OCI-LY7 (cell line): ENCODE data around the gene DENND4B. TPM values are rescaled to one million over a fixed set of nuclear protein-coding genes. Genes with fewer than 3 reads are reported as not detected.

Experiments used
- BruUV-seq: library from RNA; stranded (reverse); fragments of 400-500 nt; replicated peaks from 2 replicates; lab custom pipeline; 2021; lab: Mats Ljungman, UMichigan
- CTCF ChIA-PET: fragments of 300-600 bp; sonication (Branson Sonifier 250); formaldehyde crosslinking; loops from one replicate; lab custom pipeline; 2022; ENCODE audit warnings: antibody characterized with exemption; ENCODE audit not compliant: unreplicated experiment; lab: Charles Lee
- POLR2A ChIA-PET: fragments of 300-600 bp; sonication (Branson Sonifier 250); formaldehyde crosslinking; loops from one replicate; lab custom pipeline; 2022; ENCODE audit warnings: antibody characterized with exemption; lab: Charles Lee
- DNase-seq: peaks from one replicate; pipeline ENCODE4 v3.0.0-alpha.2; 2015; ENCODE audit warnings: low spot score
- H2AFZ ChIP-seq: fragments of 200-600 bp; sonication (generic), shearing (Covaris generic); 2 replicates; pipeline ENCODE4 v1.6.1; 2014; ENCODE audit warnings: mild to moderate bottlenecking, antibody characterized with exemption, low read length, moderate library complexity
- H3K27ac ChIP-seq: fragments of 200-600 bp; sonication (generic); 2 replicates; pipeline ENCODE4 v1.5.1; 2014; ENCODE audit warnings: mixed run types, low read depth, mild to moderate bottlenecking, moderate library complexity, low read length, inconsistent platforms; ENCODE audit not compliant: poor library complexity, severe bottlenecking
- H3K36me3 ChIP-seq: fragments of 200-600 bp; sonication (generic); 2 replicates; pipeline ENCODE4 v1.6.1; 2014; ENCODE audit warnings: mild to moderate bottlenecking, antibody characterized with exemption, low read length, moderate library complexity, mixed read lengths; ENCODE audit not compliant: insufficient read depth
- H3K4me1 ChIP-seq: fragments of 200-600 bp; sonication (generic); 2 replicates; pipeline ENCODE4 v1.5.1; 2014; ENCODE audit warnings: mild to moderate bottlenecking, low read length; ENCODE audit not compliant: insufficient read depth, poor library complexity, severe bottlenecking
- H3K4me2 ChIP-seq: fragments of 200-600 bp; sonication (generic); 2 replicates; pipeline ENCODE4 v1.6.1; 2014; ENCODE audit warnings: mild to moderate bottlenecking, low read length
- H3K4me3 ChIP-seq: fragments of 200-600 bp; sonication (generic); 2 replicates; pipeline ENCODE4 v1.5.1; 2014; ENCODE audit warnings: mild to moderate bottlenecking, low read depth, low read length; ENCODE audit not compliant: poor library complexity, severe bottlenecking
- H3K79me2 ChIP-seq: fragments of 200-600 bp; sonication (generic); 2 replicates; pipeline ENCODE4 v1.6.1; 2016; ENCODE audit warnings: low read depth, mild to moderate bottlenecking, low read length, moderate library complexity, mixed read lengths; ENCODE audit not compliant: insufficient read depth
- H3K9me2 ChIP-seq: fragments of 200-600 bp; sonication (generic); 2 replicates; pipeline ENCODE4 v1.6.1; 2016; ENCODE audit warnings: mild to moderate bottlenecking, low read length, mixed read lengths; ENCODE audit not compliant: insufficient read depth
- H3K9me3 ChIP-seq: fragments of 200-600 bp; sonication (generic); 2 replicates; pipeline ENCODE4 v1.6.1; 2014; ENCODE audit warnings: mild to moderate bottlenecking, mixed run types, low read length, mixed read lengths
- H4K20me1 ChIP-seq: fragments of 200-600 bp; sonication (generic); 2 replicates; pipeline ENCODE4 v1.6.1; 2014; ENCODE audit warnings: mild to moderate bottlenecking, antibody characterized with exemption, low read length, moderate library complexity, mixed read lengths; ENCODE audit not compliant: insufficient read depth
- EZH2phosphoT487 ChIP-seq: fragments of 200-600 bp; sonication (generic); IDR thresholded peaks from 2 replicates; pipeline ENCODE4 v1.6.1; 2018; ENCODE audit warnings: low read depth, borderline replicate concordance, mild to moderate bottlenecking, mixed run types, antibody characterized with exemption, low read length, moderate library complexity, mixed read lengths
- intact Hi-C: fragments of 100-400 bp; cut with micrococcal nuclease; formaldehyde crosslinking; loops from one replicate; pipeline ENCODE4 v1.10.0; 2022; ENCODE audit not compliant: unreplicated experiment
- total RNA-seq, 2 experiments: library from RNA; depleted of rRNA in 1 of 2; stranded (reverse); fragments of >200 nt in 1 of 2; shearing (Covaris generic) in 1 of 2; gene quantifications; 2 replicates each; pipeline ENCODE4 v1.2.3, GENCODE V29; 2014 to 2022
- TF ChIP-seq, protein P1 (sequence below): fragments of 200-600 bp; sonication (generic); conservative IDR thresholded peaks from 2 replicates; pipeline ENCODE4 v1.5.1; 2014; ENCODE audit warnings: mild to moderate bottlenecking, antibody characterized with exemption, low read length, moderate library complexity, mixed read lengths

The DENND4B gene
- total RNA-seq, 2 experiments from 2014 or later: 50.5 to 164 TPM

DNA sequence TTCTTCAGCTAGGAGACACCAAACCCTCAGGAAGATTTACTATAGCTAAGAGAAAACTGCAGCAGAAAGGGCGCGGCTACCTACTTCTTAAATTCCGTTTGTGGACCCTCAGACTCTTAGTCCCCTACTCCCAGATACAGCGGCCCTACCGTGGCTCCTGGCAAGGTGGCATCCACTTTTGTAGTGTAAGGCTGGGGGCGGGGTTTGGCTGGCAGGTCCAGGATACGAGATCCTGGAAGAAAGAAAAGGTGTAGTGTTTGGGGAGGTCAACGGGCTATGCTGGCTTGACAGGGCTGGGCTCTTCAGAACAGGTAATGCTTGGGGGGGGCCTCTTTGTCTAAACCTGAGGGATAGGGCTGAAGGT is 21.5 kb upstream of the DENND4B start:
- peak overlapping the region; percentile 77; the same call in 1 of the 2 replicates for H2AFZ ChIP-seq
- H3K4me1 ChIP-seq: peaks cover 40% of the 10 kb centered on the region
- intact Hi-C loops: loop anchor here (1.0 kb wide), 2 partner anchors 9 to 45 kb away; partner anchors contain the start of gene JTB
- no peaks in the 10 kb centered on the region for H3K9me2 ChIP-seq
- no peaks in the 10 kb centered on the region for H4K20me1 ChIP-seq
- no peak for TF ChIP-seq EZH2phosphoT487
- TF ChIP-seq, protein P1, sequence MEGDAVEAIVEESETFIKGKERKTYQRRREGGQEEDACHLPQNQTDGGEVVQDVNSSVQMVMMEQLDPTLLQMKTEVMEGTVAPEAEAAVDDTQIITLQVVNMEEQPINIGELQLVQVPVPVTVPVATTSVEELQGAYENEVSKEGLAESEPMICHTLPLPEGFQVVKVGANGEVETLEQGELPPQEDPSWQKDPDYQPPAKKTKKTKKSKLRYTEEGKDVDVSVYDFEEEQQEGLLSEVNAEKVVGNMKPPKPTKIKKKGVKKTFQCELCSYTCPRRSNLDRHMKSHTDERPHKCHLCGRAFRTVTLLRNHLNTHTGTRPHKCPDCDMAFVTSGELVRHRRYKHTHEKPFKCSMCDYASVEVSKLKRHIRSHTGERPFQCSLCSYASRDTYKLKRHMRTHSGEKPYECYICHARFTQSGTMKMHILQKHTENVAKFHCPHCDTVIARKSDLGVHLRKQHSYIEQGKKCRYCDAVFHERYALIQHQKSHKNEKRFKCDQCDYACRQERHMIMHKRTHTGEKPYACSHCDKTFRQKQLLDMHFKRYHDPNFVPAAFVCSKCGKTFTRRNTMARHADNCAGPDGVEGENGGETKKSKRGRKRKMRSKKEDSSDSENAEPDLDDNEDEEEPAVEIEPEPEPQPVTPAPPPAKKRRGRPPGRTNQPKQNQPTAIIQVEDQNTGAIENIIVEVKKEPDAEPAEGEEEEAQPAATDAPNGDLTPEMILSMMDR: peak; percentile 7; the same call in 1 of the 2 replicates
- H3K36me3 ChIP-seq: peaks cover 15% of the 10 kb centered on the region
- H3K4me3 ChIP-seq: peak overlapping the region; percentile 78
- peaks cover 37% of the 10 kb centered on the region for H3K79me2 ChIP-seq
- peak overlapping the region; percentile 89 for H3K27ac ChIP-seq
- DNase-seq: no peak
- TSS peak; percentile 63 for BruUV-seq
- H3K4me2 ChIP-seq: peak overlapping the region; percentile 100
- CTCF ChIA-PET: interaction anchor here (2.0 kb wide), 1 partner anchor 22 kb away, joined by 6 read pairs; the partner anchor contains the start of gene DENND4B
- no peaks in the 10 kb centered on the region for H3K9me3 ChIP-seq
- POLR2A ChIA-PET: interaction anchor here (0.7 to 4.7 kb wide), 6 partner anchors 9 to 46 kb away, joined by 3 to 54 read pairs (median 12); partner anchors contain the start of genes DENND4B, GATAD2B, JTB and RPS27

DNA sequence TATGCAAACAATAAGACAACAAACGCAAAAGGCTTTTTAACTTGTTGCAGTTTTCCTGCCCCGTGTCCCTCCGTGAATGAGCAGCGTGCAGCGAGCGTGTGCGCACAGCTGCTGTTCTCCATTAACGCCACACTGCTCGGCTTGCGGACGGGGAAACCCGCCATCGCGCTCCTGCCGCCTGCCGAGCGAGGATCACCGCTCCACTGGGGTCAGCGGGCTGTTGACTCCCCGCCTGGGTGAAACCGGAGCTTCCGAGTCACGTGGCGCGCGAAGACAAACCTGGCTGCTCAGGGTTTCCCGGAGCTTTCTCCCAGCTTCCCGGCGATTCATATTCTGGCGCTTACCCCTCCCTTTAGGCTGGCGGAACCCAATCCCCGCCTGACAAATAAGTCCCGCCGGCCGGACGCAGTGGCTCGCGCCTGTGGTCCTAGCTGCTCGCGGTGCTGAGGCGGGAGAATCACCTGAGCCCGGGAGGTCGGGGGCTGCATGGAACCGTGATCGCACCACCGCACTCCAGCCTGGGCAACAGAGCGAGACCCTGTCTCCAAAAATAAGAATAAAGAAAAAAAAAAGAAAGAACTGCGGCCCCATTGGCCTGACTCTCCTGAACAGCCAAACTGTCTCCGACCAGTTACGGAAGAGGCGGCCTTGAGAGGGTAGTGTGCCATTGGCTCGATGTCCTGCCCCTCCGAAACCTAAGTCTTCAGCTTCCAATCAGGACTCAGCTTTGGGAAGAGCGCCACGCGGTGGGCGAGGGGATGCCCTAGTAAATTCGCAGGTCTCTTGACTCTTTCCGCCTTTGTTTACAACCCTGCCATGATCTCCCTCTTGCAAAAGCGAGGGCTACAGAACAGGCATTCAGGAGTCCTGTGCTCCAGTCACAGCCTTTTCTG is 20.8 kb upstream of the DENND4B start, which contains the start of gene CREB3L4:
Gene CREB3L4, plus strand, starts transcription at position 796 of the 893 bp plus-strand sequence. CDS start 624 bp downstream, outside the sequence.
- Histone ChIP-seq H3K9me3 (no peaks in the 10 kb centered on the region), H3K9me2 (no peaks in the 10 kb centered on the region), H3K4me3 (peak within 1 kb of the TSS; percentile 78), H3K36me3 (peaks cover 11% of the 10 kb centered on the region; the same call in 1 of the 2 replicates), H3K27ac (peak within 1 kb of the TSS; percentile 89), H3K79me2 (peaks cover 43% of the 10 kb centered on the region), H2AFZ (peak within 1 kb of the TSS; percentile 77; the same call in 1 of the 2 replicates), H3K4me1 (peaks cover 40% of the 10 kb centered on the region), H4K20me1 (no peaks in the 10 kb centered on the region), H3K4me2 (peak within 1 kb of the TSS; percentile 100)
- POLR2A ChIA-PET: interaction anchor here (0.6 to 4.7 kb wide), 10 partner anchors 9 to 972 kb away, joined by 3 to 54 read pairs (median 8); partner anchors contain the start of genes DENND4B, GATAD2B, JTB and RPS27
- no peak for TF ChIP-seq EZH2phosphoT487
- TF ChIP-seq, protein P1: peak; percentile 67
- DNase-seq: peak; percentile 98
- CTCF ChIA-PET: interaction anchor here (2.0 kb wide), 1 partner anchor 21 kb away, joined by 6 read pairs; the partner anchor contains the start of gene DENND4B
- intact Hi-C loops: loop anchor here (1.0 kb wide), 2 partner anchors 10 to 44 kb away; partner anchors contain the start of gene JTB
- BruUV-seq: TSS peak; percentile 87
